Measurements from ENCODE around the gene PDCD1LG2.
"Not testable (repeated sequence)": the region's sequence is repeated elsewhere in the genome, so short reads cannot be mapped to it uniquely, and the experiment has no call there.

Gene PDCD1LG2

GRCh38 chr9:5579881-5580280 lies 69.5 kb downstream of the PDCD1LG2 start:
- no peak overlapping the region for H3K4me3 ChIP-seq (ENCODE audit: low read length)
- TF ChIP-seq CTCF (conservative IDR thresholded peaks at IDR 0.05; ENCODE audit: low read length), result no peak
- no peak for DNase-seq (ENCODE audit: low read depth)

GRCh38 chr9:5580650-5581049 lies 70.3 kb downstream of the PDCD1LG2 start:
- no peak for TF ChIP-seq CTCF (conservative IDR thresholded peaks at IDR 0.05; ENCODE audit: low read length)
- DNase-seq (ENCODE audit: low read depth), result no peak

GRCh38 chr9:5581706-5582105 lies 71.4 kb downstream of the PDCD1LG2 start:
- not testable (repeated sequence) for DNase-seq (ENCODE audit: low read depth); H3K4me3 ChIP-seq (ENCODE audit: low read length)

More at GRCh38 chr9:5580650-5581049, 70.3 kb downstream of the PDCD1LG2 start:
- no peak overlapping the region for H3K4me3 ChIP-seq (ENCODE audit: low read length)

GRCh38 chr9:5582835-5583195 lies 72.5 kb downstream of the PDCD1LG2 start:
- H3K4me3 ChIP-seq (ENCODE audit: low read length), result no peak overlapping the region
- TF ChIP-seq CTCF (conservative IDR thresholded peaks at IDR 0.05; ENCODE audit: low read length), result no peak
- DNase-seq (ENCODE audit: low read depth), result peak; percentile 72

- H3K4me3 ChIP-seq (ENCODE audit: low read length), result no peak overlapping the region
- peak; percentile 88 for DNase-seq (ENCODE audit: low read depth)
- no peak for TF ChIP-seq CTCF (conservative IDR thresholded peaks at IDR 0.05; ENCODE audit: low read length)
Measured at GRCh38 chr9:5586391-5586802, 76.1 kb downstream of the PDCD1LG2 start.

- TF ChIP-seq CTCF (conservative IDR thresholded peaks at IDR 0.05; ENCODE audit: low read length), result no peak
- DNase-seq (ENCODE audit: low read depth), result peak; percentile 77
- no peak overlapping the region for H3K4me3 ChIP-seq (ENCODE audit: low read length)
Measured at GRCh38 chr9:5587024-5587423, 76.7 kb downstream of the PDCD1LG2 start.

- no peak overlapping the region for H3K4me3 ChIP-seq (ENCODE audit: low read length)
- no peak for TF ChIP-seq CTCF (conservative IDR thresholded peaks at IDR 0.05; ENCODE audit: low read length)
- no peak for DNase-seq (ENCODE audit: low read depth)
Measured at GRCh38 chr9:5592231-5592630, 81.9 kb downstream of the PDCD1LG2 start.

- TF ChIP-seq CTCF (conservative IDR thresholded peaks at IDR 0.05; ENCODE audit: low read length), result no peak
- H3K4me3 ChIP-seq (ENCODE audit: low read length), result no peak overlapping the region
- DNase-seq (ENCODE audit: low read depth), result no peak
Measured at GRCh38 chr9:5592904-5593303, 82.6 kb downstream of the PDCD1LG2 start.
